CD4-positive, alpha-beta T cell treated with Interleukin-4 for 1 hour (primary cell): ENCODE results near the gene VWA2.

Source experiments
- DNase-seq, 2 donors: peaks; one replicate each; pipeline ENCODE4 v3.0.0-alpha.2; 2020 to 2022

VWA2 gene

GRCh38 chr10:114250236-114250635, 11.2 kb downstream of the VWA2 start:
- DNase-seq: no peak

- no peak for DNase-seq
Measured at GRCh38 chr10:114250716-114251115, 11.7 kb downstream of the VWA2 start.

GRCh38 chr10:114252092-114252491, 13.0 kb downstream of the VWA2 start:
- DNase-seq: no peak

GRCh38 chr10:114252883-114253282, 13.8 kb downstream of the VWA2 start:
- DNase-seq: no peak

GRCh38 chr10:114255227-114255626, 16.2 kb downstream of the VWA2 start:
- DNase-seq: no peak

- no peak for DNase-seq
Measured at GRCh38 chr10:114256008-114256765, 17.1 kb downstream of the VWA2 start.

- DNase-seq: no peak
Measured at GRCh38 chr10:114256822-114257221, 17.8 kb downstream of the VWA2 start.

GRCh38 chr10:114257498-114257897, 18.4 kb downstream of the VWA2 start:
- no peak for DNase-seq

- DNase-seq: no peak
Measured at GRCh38 chr10:114258274-114258840, 19.3 kb downstream of the VWA2 start.

GRCh38 chr10:114259824-114260223, 20.8 kb downstream of the VWA2 start:
- no peak for DNase-seq

GRCh38 chr10:114260366-114260765, 21.3 kb downstream of the VWA2 start:
- DNase-seq: no peak

- no peak for DNase-seq
Measured at GRCh38 chr10:114261076-114261475, 22.0 kb downstream of the VWA2 start.

GRCh38 chr10:114262496-114262895, 23.4 kb downstream of the VWA2 start:
- DNase-seq: no peak

GRCh38 chr10:114265392-114266053, 26.5 kb downstream of the VWA2 start:
- no peak for DNase-seq

GRCh38 chr10:114266521-114266920, 27.5 kb downstream of the VWA2 start:
- no peak for DNase-seq

- no peak for DNase-seq
Measured at GRCh38 chr10:114271075-114271778, 32.2 kb downstream of the VWA2 start.

GRCh38 chr10:114271779-114272167, 32.7 kb downstream of the VWA2 start:
- no peak for DNase-seq

- no peak for DNase-seq
Measured at GRCh38 chr10:114272696-114273095, 33.6 kb downstream of the VWA2 start.

GRCh38 chr10:114273910-114274309, 34.9 kb downstream of the VWA2 start:
- no peak for DNase-seq

GRCh38 chr10:114274616-114275453, 35.8 kb downstream of the VWA2 start:
- DNase-seq: no peak

GRCh38 chr10:114276066-114276465, 37.0 kb downstream of the VWA2 start:
- DNase-seq: no peak

- DNase-seq: no peak
Measured at GRCh38 chr10:114276671-114277070, 37.6 kb downstream of the VWA2 start.
